Mucosa of descending colon (tissue), 3 donors: ENCODE measurements around the gene DNMT3A. TPM values are rescaled to one million over a fixed set of nuclear protein-coding genes. Genes with fewer than 3 reads are reported as not detected.

ENCODE experiments used
- ATAC-seq: fragments of 200-7000 bp; cut with Tn5 transposase; one replicate; pipeline ENCODE4 v1.9.1; 2020; ENCODE audit warnings: mild to moderate bottlenecking, moderate library complexity
- DNase-seq, 3 donors: peaks; one replicate each; pipeline ENCODE4 v3.0.0-alpha.2; 2020
- H3K36me3 ChIP-seq: fragments of 200-600 bp; one replicate; pipeline ENCODE4 v1.8.0; 2021; ENCODE audit warnings: low read depth, mild to moderate bottlenecking
- H3K4me1 ChIP-seq: fragments of 200-600 bp; one replicate; pipeline ENCODE4 v1.8.0; 2021; ENCODE audit warnings: low read depth, mild to moderate bottlenecking
- H3K4me3 ChIP-seq: fragments of 200-600 bp; one replicate; pipeline ENCODE4 v1.8.0; 2021; ENCODE audit warnings: mild to moderate bottlenecking
- H3K9me3 ChIP-seq: fragments of 200-600 bp; one replicate; pipeline ENCODE4 v1.8.0; 2021; ENCODE audit warnings: mild to moderate bottlenecking
- CTCF ChIP-seq: fragments of 200-600 bp; IDR thresholded peaks from one replicate; pipeline ENCODE4 v1.8.0; 2022; ENCODE audit warnings: antibody characterized with exemption, mild to moderate bottlenecking
- intact Hi-C, 2 donors: fragments of 100-400 bp; cut with DNase I in 1 of 2; cut with micrococcal nuclease in 1 of 2; formaldehyde crosslinking; loops; one replicate each; pipeline versions ENCODE4 v1.11.0 to v1.11.1; 2022; cut with DNase I, micrococcal nuclease
- total RNA-seq, 3 donors: library from RNA; stranded (reverse); fragmentation: NEBNext Ultra II Directional in 2 of 3; extraction: Animal tissue kit (Norgen Biotek cat#: 25700) in 2 of 3; gene quantifications; one replicate each; pipeline versions ENCODE4 v1.2.1 to v1.2.4, GENCODE V29; 2021 to 2023
- donor health status: DM: no; HTN: no; CAD: no; lungs with moderate emphysema.
- donor health status: DM: no; HTN: no; CAD: no.
- donor health status: DM: no; HTN: yes; CAD: no.

DNMT3A gene
- total RNA-seq, 3 donors from 2014 or later = 31.2 to 50.8 (median 33.0) TPM

- ATAC-seq (no peak), DNase-seq (no peak)
- H3K36me3 ChIP-seq = peaks cover 18% of the 10 kb centered on the region
- H3K4me3 ChIP-seq = no peak overlapping the region
- TF ChIP-seq CTCF = no peak
- H3K4me1 ChIP-seq = no peaks in the 10 kb centered on the region
- intact Hi-C loops = no loop called here
- no peaks in the 10 kb centered on the region for H3K9me3 ChIP-seq
These were observed 95.7 kb downstream of the DNMT3A start for GRCh38 chr2:25246001-25246400.

- DNase-seq = no peak
- no peak overlapping the region for H3K4me3 ChIP-seq
- intact Hi-C loops = no loop called here
- H3K4me1 ChIP-seq = no peaks in the 10 kb centered on the region
- TF ChIP-seq CTCF = no peak
- no peak for ATAC-seq
- peaks cover 18% of the 10 kb centered on the region for H3K36me3 ChIP-seq
- no peaks in the 10 kb centered on the region for H3K9me3 ChIP-seq
These were observed 96.6 kb downstream of the DNMT3A start for GRCh38 chr2:25245141-25245540.

GRCh38 chr2:25243995-25244394, 97.7 kb downstream of the DNMT3A start:
- no peak for ATAC-seq
- Histone ChIP-seq H3K4me3 (no peak overlapping the region), H3K9me3 (no peaks in the 10 kb centered on the region), H3K4me1 (no peaks in the 10 kb centered on the region), H3K36me3 (peaks cover 18% of the 10 kb centered on the region)
- TF ChIP-seq CTCF = no peak
- DNase-seq = no peak
- intact Hi-C loops = no loop called here

GRCh38 chr2:25241452-25241851, 100.3 kb downstream of the DNMT3A start:
- no peak for DNase-seq
- H3K4me1 ChIP-seq = no peaks in the 10 kb centered on the region

GRCh38 chr2:25240636-25241035, 101.1 kb downstream of the DNMT3A start:
- Histone ChIP-seq H3K9me3 (no peaks in the 10 kb centered on the region), H3K4me3 (no peak overlapping the region), H3K4me1 (no peaks in the 10 kb centered on the region), H3K36me3 (peaks cover 12% of the 10 kb centered on the region)
- intact Hi-C loops = no loop called here
- TF ChIP-seq CTCF = no peak
- no peak for DNase-seq
- ATAC-seq = no peak

More at GRCh38 chr2:25241452-25241851, 100.3 kb downstream of the DNMT3A start:
- ATAC-seq = no peak
- Histone ChIP-seq H3K36me3 (peaks cover 15% of the 10 kb centered on the region), H3K9me3 (no peaks in the 10 kb centered on the region), H3K4me3 (no peak overlapping the region)
- no peak for TF ChIP-seq CTCF
- intact Hi-C loops = no loop called here

- intact Hi-C loops = no loop called here
- H3K4me1 ChIP-seq = no peaks in the 10 kb centered on the region
- peaks cover 7% of the 10 kb centered on the region for H3K36me3 ChIP-seq
- DNase-seq (no peak), ATAC-seq (no peak)
- H3K4me3 ChIP-seq = no peak overlapping the region
- no peak for TF ChIP-seq CTCF
- no peaks in the 10 kb centered on the region for H3K9me3 ChIP-seq
These were observed 102.8 kb downstream of the DNMT3A start for GRCh38 chr2:25238920-25239319.
